ENCODE results near the gene KCTD11. TPM values are rescaled to one million over a fixed set of nuclear protein-coding genes. Genes with fewer than 3 reads are reported as not detected.

KCTD11 gene
- total RNA-seq, 1 experiment from 2014 or later: 5.3 TPM

DNA sequence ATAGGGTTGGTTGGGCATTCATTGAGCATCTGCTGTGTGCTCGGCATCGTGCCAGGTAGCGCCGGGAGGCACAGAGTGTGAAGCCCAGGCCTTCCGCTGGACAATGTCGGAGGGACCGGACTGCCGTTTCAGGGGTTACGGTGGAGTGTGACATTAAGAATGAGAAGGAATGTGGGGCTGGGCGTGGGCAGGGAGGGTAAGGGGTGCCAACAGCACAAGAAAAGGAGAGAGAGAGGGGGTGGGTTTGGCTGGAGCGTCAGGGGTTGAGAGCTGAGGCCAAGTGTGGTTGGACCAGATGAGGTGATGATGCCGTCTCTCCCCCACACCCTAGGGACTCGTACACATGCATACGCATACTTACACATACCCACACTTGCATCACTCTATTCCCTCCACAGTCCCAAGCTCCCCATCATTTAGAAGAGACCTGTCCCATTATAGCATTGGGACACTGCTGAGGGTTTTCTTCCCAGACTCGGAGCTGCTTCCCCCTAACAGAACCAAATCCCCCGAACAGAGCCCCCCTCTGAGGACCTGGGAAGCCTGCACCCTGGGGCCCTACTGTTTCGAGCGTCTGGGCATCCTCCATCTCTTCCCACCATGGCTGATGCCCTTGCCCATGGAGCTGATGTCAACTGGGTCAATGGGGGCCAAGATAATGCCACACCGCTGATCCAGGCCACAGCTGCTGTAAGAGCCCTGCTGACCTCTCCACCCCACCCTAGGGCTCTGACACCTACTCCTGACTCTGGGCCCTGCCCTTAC is 3.3 kb upstream of the KCTD11 start:
- H3K27ac Mint-ChIP-seq: no peak overlapping the region; a peak in 1 of 7 replicates
- no peak overlapping the region for H2BK120ac ChIP-seq (ENCODE audit: low read depth, low read length, poor library complexity, severe bottlenecking)
- H3K36me3 Mint-ChIP-seq (ENCODE audit: insufficient read depth in 1 of 3, low read depth in 3 of 3): no peaks in the 10 kb centered on the region; a peak in 1 of 7 replicates
- H3K27me3 ChIP-seq (ENCODE audit: insufficient read depth, low read length): no peaks in the 10 kb centered on the region
- H4K20me1 ChIP-seq (ENCODE audit: control insufficient read depth, insufficient read depth, insufficient read length): no peaks in the 10 kb centered on the region
- no peaks in the 10 kb centered on the region for H3K9me3 Mint-ChIP-seq
- no peak overlapping the region for H2BK12ac ChIP-seq (ENCODE audit: insufficient read length, low read depth, low read length)
- TF ChIP-seq, protein P1, sequence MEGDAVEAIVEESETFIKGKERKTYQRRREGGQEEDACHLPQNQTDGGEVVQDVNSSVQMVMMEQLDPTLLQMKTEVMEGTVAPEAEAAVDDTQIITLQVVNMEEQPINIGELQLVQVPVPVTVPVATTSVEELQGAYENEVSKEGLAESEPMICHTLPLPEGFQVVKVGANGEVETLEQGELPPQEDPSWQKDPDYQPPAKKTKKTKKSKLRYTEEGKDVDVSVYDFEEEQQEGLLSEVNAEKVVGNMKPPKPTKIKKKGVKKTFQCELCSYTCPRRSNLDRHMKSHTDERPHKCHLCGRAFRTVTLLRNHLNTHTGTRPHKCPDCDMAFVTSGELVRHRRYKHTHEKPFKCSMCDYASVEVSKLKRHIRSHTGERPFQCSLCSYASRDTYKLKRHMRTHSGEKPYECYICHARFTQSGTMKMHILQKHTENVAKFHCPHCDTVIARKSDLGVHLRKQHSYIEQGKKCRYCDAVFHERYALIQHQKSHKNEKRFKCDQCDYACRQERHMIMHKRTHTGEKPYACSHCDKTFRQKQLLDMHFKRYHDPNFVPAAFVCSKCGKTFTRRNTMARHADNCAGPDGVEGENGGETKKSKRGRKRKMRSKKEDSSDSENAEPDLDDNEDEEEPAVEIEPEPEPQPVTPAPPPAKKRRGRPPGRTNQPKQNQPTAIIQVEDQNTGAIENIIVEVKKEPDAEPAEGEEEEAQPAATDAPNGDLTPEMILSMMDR (conservative IDR thresholded peaks at IDR 0.05): no peak
- H2AFZ ChIP-seq (ENCODE audit: low read length): no peak overlapping the region
- no peak overlapping the region for H4K91ac ChIP-seq (ENCODE audit: insufficient read length, low read depth, low read length)
- H3K23me2 ChIP-seq (ENCODE audit: insufficient read length, low read depth, low read length, poor library complexity, severe bottlenecking): peaks cover 12% of the 10 kb centered on the region
- no peak overlapping the region for H3K27ac ChIP-seq (ENCODE audit: insufficient read length, low read depth, low read length)
- H3K79me2 ChIP-seq (ENCODE audit: insufficient read depth, low read length): no peaks in the 10 kb centered on the region
- no peak overlapping the region for H4K5ac ChIP-seq (ENCODE audit: insufficient read length, low read depth, low read length)
- H2AK5ac ChIP-seq (ENCODE audit: insufficient read length, low read length): no peak overlapping the region
- H3K56ac ChIP-seq (ENCODE audit: insufficient read length, low read depth, low read length): no peak overlapping the region
- peaks cover 5% of the 10 kb centered on the region for H3K27me3 Mint-ChIP-seq (ENCODE audit: low read depth)
- no peak overlapping the region for H4K8ac ChIP-seq (replicated peaks; ENCODE audit: insufficient read length, low read depth, low read length)
- no peak overlapping the region for H2BK5ac ChIP-seq (ENCODE audit: insufficient read length, low read length)
- no CpG with 5 or more reads among the region's 19 CpGs for WGBS (ENCODE audit: extremely low coverage, insufficient read length, low lambda C conversion rate)
- H3K9me3 ChIP-seq (ENCODE audit: control insufficient read depth, low read depth, low read length): no peaks in the 10 kb centered on the region
- peak overlapping the region in 1 of 2 experiments; percentile 10; a peak in 1 of 5 replicates for H3K4me3 Mint-ChIP-seq
- H2BK15ac ChIP-seq (ENCODE audit: low read depth, low read length): no peak overlapping the region
- no peak overlapping the region for H3T11ph ChIP-seq (ENCODE audit: low read length)
- no peak overlapping the region for H2BK20ac ChIP-seq (ENCODE audit: low read depth, low read length, poor library complexity, severe bottlenecking)
- H3K18ac ChIP-seq (ENCODE audit: insufficient read length, low read depth, low read length): no peak overlapping the region
- 0 out of 2 replicates have a peak, but pooled peaks cover 2% of the 10 kb centered on the region for H3K4me1 ChIP-seq (ENCODE audit: insufficient read depth, low read length)
- peaks cover 21 to 23% of the 10 kb centered on the region in 2 experiments for H3K4me1 Mint-ChIP-seq
- DNase-seq: no peak
- no peak overlapping the region; the same call in 1 of the 2 replicates for H3K14ac ChIP-seq (ENCODE audit: insufficient read depth, low read length)
- no peak overlapping the region for H3K4ac ChIP-seq (ENCODE audit: low read depth, low read length)
- H3K9ac ChIP-seq (ENCODE audit: extremely low read depth, insufficient read length, low read length): no peak overlapping the region
- no peak overlapping the region for H3K4me2 ChIP-seq (ENCODE audit: insufficient read depth, insufficient read length, low read length)
- no peaks in the 10 kb centered on the region for H3K79me1 ChIP-seq (ENCODE audit: insufficient read depth, low read depth, low read length, poor library complexity, severe bottlenecking)
- H3K23ac ChIP-seq (ENCODE audit: insufficient read length, low read depth, low read length): no peak overlapping the region

Measured in H9 (cell line).